ENCODE results near the gene NR1I3.
A peak's percentile ranks its signal among the peaks of the same experiment; 100 is the strongest.
"Not testable (repeated sequence)": the region's sequence is repeated elsewhere in the genome, so short reads cannot be mapped to it uniquely, and the experiment has no call there.

Gene NR1I3

DNA sequence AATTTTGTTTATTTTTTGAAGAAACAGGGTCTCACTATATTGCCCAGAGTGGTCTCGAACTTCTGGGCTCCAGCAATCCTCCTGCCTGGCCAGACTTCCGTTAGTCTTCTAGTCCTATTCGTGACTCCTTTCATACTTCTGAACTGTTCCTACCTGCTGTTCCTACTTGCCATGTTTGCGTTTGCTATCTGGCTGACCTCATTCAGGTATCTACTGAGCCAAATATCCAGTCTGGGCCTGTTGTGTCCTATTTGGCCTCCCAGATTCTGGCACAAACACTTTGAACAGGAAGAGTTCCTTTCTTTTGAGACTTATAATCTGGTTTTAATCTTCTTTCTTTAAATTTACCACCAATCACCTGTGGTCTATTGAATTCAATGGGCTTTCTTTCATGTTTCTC is 6.9 kb upstream of the NR1I3 start:
- DNase-seq: no peak

- DNase-seq: no peak
These were observed 4.3 kb upstream of the NR1I3 start for GRCh38 chr1:161242313-161242712.

GRCh38 chr1:161241682-161242081 is 3.7 kb upstream of the NR1I3 start:
- no peak for DNase-seq

DNA sequence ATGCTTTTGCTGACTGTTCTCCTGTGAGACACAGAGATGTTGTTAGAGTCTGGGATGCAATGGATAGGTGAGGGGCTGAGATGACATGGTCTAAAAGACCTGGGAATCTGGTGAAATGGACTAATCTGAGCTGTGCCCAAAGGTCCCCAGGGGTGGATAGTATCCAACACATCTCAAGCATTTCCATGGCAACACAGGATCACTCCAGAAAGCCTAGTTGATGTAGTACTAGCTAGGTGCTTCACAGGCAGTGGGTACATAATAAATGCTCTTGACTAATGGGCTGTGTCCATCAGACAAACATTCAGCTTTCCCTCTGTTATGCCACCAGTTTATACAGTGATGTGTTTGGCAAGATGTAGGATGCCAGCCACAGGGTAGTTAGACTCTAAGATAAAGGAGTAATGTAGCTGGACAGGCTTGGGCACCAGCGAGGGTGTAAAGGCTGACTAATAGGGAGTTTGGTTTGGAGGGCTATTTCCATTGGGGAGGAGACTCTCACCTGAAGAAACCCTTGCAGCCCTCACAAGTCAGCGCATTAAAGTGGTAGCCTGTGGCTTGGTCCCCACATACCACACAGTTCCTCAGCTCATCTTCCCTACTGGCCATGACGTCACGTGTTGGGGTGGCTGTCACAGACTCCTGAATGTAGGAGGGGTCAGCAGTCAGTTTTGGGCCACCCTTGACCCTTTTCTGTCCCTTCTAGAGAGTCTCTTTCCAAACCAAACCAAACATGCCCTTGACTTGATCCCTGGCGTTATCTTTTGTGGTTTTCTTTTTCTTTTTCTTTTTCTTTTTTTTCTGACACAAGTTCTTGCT is 1.8 kb downstream of the NR1I3 start:
- DNase-seq: no peak

- DNase-seq: no peak
These were observed 4.9 kb downstream of the NR1I3 start for GRCh38 chr1:161233102-161233501.

DNA sequence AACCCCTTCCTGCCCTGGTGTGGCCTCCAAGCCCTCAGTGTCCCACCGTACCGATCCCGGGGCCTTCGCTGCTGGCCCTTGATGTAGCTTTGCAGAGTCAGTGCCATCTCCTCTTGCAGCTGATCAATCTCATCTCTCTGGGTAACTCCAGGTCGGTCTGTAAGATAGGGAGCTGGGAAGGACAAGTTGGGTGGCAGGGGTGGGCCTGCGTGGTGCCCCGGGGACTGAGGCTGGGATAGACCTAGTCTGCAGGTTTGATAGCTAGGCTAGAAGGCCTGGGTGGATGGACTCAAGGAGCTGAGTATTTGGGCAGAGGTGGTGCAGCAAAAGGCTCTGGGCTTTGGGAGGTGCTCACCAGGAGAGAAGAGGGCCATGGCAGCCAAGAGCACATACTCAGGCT is 7.2 kb downstream of the NR1I3 start:
- no peak for DNase-seq

GRCh38 chr1:161229896-161230295 is 8.1 kb downstream of the NR1I3 start:
- DNase-seq: no peak

GRCh38 chr1:161228032-161228431 is 10.0 kb downstream of the NR1I3 start:
- no peak for DNase-seq

DNA sequence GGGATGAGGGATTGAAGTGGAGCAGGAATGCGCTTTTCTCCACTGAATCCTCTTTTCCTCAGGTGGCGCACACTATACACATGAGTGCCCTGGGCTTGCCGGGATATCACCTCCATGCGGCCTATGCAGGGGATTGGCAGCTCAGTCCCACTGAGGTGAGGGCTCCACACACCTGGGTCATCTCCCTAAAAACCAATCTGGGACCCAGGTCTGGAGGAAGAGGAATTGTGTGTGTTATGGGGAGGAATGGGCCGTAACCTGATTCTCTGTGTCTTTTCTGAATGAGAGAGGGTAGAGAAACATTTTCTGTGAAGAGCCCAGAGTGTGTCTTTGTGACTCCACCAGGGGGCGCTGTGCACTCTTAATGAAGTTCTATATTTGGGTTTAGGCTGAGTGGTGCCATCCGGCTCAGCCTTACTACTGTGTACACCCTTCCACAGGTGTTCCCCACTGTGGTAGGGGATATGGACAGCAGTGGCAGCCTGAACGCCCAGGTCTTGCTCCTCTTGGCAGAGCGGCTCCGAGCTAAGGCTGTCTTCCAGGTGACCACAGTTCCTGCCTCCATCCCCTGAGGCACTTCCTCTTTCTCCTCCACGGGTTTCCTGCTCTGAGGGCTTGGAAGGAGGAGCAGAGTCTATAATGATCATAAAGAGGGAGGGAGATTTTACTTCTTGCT is 10.7 kb downstream of the NR1I3 start:
- DNase-seq: peak; percentile 88

DNA sequence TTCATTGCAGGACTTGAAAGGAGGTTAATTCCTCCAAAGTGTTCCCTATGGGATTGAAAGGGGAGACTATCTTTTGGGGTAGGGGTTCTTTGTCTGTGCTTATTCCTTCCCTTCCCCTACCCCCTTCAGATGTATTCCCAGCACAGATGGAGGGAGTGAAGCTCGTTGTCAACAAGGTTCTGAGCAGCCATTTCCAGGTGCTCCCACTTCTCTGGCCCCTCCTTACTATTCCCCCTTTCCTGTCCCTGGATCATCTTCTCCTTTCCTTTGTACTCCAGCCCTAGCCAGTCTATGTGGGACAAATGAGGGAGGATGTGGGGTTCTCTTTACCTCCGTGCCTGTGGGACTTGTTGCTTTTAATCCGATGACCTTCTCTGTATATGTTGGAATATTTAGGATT is 11.2 kb downstream of the NR1I3 start:
- DNase-seq: no peak

GRCh38 chr1:161226320-161226711 is 11.7 kb downstream of the NR1I3 start:
- DNase-seq: no peak

- DNase-seq: peak; percentile 97
These were observed 12.3 kb downstream of the NR1I3 start, which contains the start of gene TOMM40L for GRCh38 chr1:161225534-161226319. Gene TOMM40L (plus strand): TSS chr1:161226060. CDS start chr1:161226490, 430 bp downstream.

DNA sequence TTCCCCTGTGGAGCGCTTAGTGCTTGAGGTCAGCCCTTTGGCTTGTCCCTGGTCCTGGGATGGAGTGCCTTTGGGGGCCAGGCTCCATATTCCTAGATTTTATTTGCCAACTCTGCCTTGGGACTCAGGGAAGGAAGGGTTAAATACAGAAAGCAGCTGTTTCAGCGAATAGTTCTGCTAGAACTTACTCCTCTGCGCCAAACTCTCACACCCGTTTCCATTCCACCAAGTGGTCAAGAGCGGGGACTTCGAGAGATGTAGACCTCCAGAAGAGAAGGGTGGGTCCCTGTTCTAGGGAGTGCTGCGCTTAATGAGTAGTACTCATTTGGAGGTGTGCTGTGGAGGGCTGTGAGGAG is 12.8 kb downstream of the NR1I3 start:
- no peak for DNase-seq

- not testable (repeated sequence) for DNase-seq
These were observed 13.3 kb downstream of the NR1I3 start for GRCh38 chr1:161224695-161225087.

DNA sequence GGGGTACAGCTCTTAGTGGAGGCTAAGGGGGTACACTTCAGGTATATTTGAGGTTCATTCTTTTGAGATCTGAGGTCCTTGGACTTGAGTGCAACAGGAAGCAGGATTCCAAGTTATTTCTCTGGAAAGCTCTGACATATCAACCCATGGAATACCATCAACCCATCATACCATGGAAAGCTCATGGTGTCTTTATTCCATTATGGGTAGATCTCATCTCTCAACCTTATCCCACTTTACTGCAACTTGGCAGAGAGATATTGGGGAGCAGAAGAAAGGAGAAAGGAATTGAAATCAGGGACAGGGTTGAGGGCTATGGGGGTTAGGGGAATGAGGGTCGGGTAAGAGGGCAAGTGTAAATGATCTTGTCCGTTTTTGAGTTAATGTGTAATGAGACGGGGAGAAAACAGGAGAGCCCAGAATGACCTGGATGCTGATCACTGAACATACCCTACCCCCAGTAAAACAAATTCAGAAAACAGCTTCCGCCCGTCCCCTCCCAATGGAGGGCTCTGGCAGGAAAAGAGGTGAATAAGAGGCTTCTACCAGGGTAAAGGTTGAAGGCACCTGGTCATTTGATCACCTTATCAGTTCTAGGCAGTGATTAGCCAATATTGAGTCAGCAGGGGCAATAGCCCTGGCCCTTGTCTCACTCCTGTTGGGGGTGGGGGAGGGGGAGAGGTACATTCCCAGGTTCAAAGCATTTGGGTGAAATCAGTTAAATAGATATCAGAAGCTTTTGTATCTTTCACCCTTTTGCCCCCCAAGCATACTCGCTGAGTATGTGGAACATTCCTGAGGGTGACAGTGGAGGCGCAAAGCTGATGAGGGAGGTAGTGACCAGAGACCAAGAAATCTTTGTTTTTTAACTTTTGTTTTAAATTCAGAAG is 14.0 kb downstream of the NR1I3 start:
- DNase-seq: no peak

DNA sequence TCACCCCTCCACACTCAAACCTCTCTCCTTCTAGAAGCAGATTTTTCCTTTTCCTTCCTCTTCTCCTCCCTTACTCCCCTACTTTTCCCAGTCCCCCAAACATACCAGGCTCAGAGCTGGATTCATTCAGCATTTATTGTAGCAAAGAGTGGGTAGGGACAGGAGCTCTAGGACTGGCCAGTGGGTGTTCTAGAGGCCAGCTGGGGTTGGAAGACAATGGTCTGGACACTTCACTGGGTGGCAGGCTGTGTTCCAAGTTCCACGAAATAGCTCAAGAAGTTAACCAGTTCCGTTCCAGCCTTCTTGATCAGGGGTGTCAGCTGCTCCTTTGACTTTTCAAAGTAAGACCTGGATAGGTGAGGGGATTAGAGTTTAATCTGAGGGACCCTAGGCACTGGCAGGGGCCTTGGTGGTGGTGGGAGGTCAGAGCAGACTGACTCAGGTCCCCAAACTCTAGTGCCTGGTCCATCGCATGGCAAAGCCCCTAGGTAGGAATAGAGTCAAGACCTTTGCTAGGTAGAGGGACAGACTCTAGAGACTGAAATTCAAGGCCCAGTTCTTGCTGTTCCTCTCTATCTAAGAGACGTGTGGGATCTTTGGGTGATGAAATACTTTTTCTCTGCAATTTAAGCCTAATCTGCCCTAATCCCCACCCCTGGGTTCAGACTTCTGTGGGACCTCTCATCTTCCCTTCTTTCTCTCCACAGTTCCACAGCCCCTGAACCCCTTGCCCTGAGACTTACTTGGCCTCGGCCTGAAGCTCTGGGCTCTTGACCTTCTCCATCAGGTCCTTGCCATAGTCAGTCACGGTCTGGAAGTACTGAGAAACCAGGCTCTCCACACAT is 15.6 kb downstream of the NR1I3 start:
- no peak for DNase-seq

GRCh38 chr1:161220002-161220401 is 18.0 kb downstream of the NR1I3 start:
- no peak for DNase-seq

DNA sequence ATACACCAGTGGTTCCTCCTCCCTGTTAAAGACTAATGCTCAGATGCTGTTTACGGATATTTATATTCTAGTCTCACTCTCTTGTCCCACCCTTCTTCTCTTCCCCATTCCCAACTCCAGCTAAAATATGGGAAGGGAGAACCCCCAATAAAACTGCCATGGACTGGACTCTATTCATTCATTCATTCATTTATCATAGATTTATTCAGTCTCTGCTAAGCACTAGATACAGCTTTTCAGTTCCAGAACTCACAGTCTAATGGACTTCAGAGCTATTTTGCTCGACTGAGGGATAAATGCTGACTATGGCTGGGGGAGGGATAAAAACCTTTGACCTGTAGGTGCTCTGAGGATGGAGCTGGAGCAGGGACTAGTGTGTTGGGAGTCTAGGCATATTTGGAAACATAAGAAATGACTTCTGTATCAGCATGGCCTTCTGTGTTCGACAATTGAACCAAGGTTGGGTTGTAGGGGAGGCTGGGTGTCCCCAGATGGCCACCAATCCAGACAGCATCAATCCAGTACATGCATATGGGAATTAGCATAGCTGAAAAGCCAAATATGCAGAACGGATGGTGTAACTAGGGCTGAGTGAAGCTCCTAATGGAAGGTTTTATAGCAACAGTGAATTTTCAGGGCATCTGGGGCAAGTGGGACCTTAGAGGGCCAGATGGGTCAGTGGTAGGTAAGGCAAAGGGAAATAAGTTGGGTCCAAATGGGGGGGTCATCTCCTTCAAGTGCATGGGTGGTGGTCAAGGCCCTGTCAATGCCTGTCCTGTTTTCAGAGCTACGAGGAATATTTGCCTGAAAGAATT is 18.7 kb downstream of the NR1I3 start:
- DNase-seq: no peak

DNA sequence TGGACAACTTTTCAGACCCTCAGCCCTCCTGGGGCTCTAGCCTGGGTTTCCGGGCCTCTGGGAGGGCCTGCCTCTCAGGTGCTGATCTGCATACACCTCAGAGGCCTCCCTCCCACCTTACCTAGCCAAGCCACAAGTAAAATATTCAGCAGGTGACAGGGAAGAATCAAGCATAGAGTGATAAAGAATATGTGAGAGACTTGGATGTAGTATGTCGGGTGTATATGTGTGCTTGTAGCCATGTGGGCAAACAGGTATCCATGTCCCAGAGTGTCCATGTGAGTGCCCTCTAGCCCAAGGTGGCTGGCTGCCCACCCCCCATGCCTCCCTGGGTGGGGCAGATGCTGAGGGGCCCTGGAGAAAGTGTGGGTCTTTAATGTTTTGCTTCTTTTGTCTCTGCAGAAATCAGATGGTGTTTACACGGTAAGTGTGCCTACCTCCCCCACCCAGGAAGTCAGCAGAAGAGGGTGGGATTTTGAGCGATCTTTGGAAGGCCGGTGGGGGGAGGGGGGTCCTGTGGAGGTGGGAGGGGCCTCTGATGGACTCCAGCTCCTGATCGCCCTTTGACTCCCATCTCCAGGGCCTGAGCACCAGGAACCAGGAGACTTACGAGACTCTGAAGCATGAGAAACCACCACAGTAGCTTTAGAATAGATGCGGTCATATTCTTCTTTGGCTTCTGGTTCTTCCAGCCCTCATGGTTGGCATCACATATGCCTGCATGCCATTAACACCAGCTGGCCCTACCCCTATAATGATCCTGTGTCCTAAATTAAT is 19.5 kb downstream of the NR1I3 start:
- no peak for DNase-seq

GRCh38 chr1:161217831-161218230 is 20.2 kb downstream of the NR1I3 start:
- DNase-seq: no peak

Measured in CD4-positive, alpha-beta T cell treated with Interleukin-21 for 1 hour (primary cell).